Tibial nerve (tissue), 3 donors: ENCODE results near the gene TAF7.

Source experiments
- CTCF ChIP-seq, 5 experiments: fragments of 200-600 bp in 3 of 5; fragments of 450-650 bp in 2 of 5; sonication (generic) in 3 of 5; IDR thresholded peaks; one replicate each; pipeline ENCODE4 v1.5.1; 2016 to 2019; ENCODE audit warnings: antibody characterized with exemption in 5 of 5, mild to moderate bottlenecking in 3 of 5, moderate library complexity in 2 of 5
- POLR2A ChIP-seq, 2 donors: fragments of 450-650 bp; IDR thresholded peaks; one replicate each; pipeline ENCODE4 v1.6.1; 2017; ENCODE audit warnings: antibody characterized with exemption in 2 of 2, mild to moderate bottlenecking in 2 of 2, moderate library complexity in 2 of 2

- TF ChIP-seq CTCF (IDR thresholded peaks at IDR 0.05), result peak; percentile 11 to 57 (median 15)
- TF ChIP-seq POLR2A (IDR thresholded peaks at IDR 0.05), result peak; percentile 12 to 40
These were observed 5.7 kb upstream of the TAF7 start for GRCh38 chr5:141326088-141326854.
